ENCODE data around the gene ITFG2. TPM values are rescaled to one million over a fixed set of nuclear protein-coding genes. Genes with fewer than 3 reads are reported as not detected.

The ITFG2 gene
- total RNA-seq, 4 donors from 2014 or later = 34.5 to 45.0 (median 36.9) TPM

GRCh38 chr12:2824541-2824940, 12.1 kb downstream of the ITFG2 start:
- H3K27me3 ChIP-seq = no peaks in the 10 kb centered on the region
- WGBS, 2 donors = 44 to 45% methylated on average over 6 of the region's 6 CpGs
- H3K4me1 ChIP-seq = peaks cover 0 to 17% (median 0%) of the 10 kb centered on the region in 4 donors
- H3K4me3 ChIP-seq = no peak overlapping the region
- H3K27ac ChIP-seq = peak overlapping the region in 2 of 4 donors; percentile 58 to 73
- no peak for DNase-seq (ENCODE audit: low spot score in 2 of 2)
- no peaks in the 10 kb centered on the region for H3K9me3 ChIP-seq
- TF ChIP-seq CTCF (IDR thresholded peaks at IDR 0.05) (no peak), POLR2A (IDR thresholded peaks at IDR 0.05) (no peak), EP300 (IDR thresholded peaks at IDR 0.05) (no peak)
- H3K36me3 ChIP-seq = peaks cover 8 to 100% (median 24%) of the 10 kb centered on the region in 3 donors

DNA sequence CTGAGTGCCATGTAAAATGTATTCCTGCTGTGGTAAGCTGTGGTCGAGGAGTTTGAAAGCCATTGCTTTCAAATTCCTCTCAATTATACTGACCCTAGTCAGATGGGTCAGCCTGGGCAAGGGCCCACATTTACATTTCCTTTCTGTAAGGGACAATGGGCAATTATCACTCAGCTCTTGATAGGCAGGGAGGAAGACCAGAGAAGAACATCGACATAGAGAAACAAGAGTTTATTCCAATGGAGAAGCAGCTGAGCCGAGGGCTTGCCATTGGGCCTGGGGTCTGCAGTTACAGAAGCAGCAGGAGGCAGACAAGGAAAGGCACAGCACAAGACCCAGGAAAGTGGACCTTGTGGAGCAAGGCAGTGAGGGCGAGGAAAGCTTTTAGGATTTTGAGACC, 12.7 kb downstream of the ITFG2 start:
- 58 to 63% methylated on average over 4 of the region's 4 CpGs for whole genome bisulfite sequencing, 2 donors
- peak overlapping the region in 2 of 4 donors; percentile 58 to 73 for H3K27ac ChIP-seq
- no peak overlapping the region for H3K4me3 ChIP-seq
- H3K27me3 ChIP-seq = no peaks in the 10 kb centered on the region
- H3K4me1 ChIP-seq = peaks cover 0 to 17% (median 0%) of the 10 kb centered on the region in 4 donors
- no peak for DNase-seq (ENCODE audit: low spot score in 2 of 2)
- H3K36me3 ChIP-seq = peaks cover 8 to 100% (median 24%) of the 10 kb centered on the region in 3 donors
- H3K9me3 ChIP-seq = no peaks in the 10 kb centered on the region
- TF ChIP-seq POLR2A (IDR thresholded peaks at IDR 0.05) = no peak
- no peak for TF ChIP-seq CTCF (IDR thresholded peaks at IDR 0.05)
- no peak for TF ChIP-seq EP300 (IDR thresholded peaks at IDR 0.05)

DNA sequence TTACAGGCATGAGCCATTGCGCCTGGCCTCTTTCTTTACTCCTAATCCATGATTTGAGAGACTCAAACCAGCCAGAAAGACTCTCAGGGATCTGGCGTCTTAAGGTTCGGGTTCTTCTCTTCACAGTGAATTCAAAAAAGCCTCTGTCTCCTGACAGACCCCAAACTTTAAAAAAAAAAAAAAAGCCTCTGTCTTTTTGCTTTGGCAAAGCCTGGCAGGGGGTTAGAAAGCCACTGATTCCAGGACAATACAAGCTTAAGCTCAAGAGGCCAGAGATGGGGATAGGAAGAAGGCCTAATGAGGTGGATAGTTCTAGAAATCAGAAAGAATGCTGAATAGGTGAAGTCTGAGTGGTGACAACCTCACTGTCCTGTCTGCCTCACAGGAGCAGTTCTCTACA, 13.6 kb downstream of the ITFG2 start:
- H3K27ac ChIP-seq = peak overlapping the region in 2 of 4 donors; percentile 58 to 73
- 91 to 94% methylated on average over 3 of the region's 3 CpGs for WGBS, 2 donors
- no peaks in the 10 kb centered on the region for H3K27me3 ChIP-seq
- peaks cover 8 to 100% (median 21%) of the 10 kb centered on the region in 3 donors for H3K36me3 ChIP-seq
- no peak overlapping the region for H3K4me3 ChIP-seq
- TF ChIP-seq EP300 (IDR thresholded peaks at IDR 0.05) (no peak), CTCF (IDR thresholded peaks at IDR 0.05) (no peak), POLR2A (IDR thresholded peaks at IDR 0.05) (no peak)
- H3K9me3 ChIP-seq = no peaks in the 10 kb centered on the region
- DNase-seq (ENCODE audit: low spot score in 2 of 2) = no peak
- H3K4me1 ChIP-seq = peaks cover 0 to 17% (median 0%) of the 10 kb centered on the region in 4 donors

DNA sequence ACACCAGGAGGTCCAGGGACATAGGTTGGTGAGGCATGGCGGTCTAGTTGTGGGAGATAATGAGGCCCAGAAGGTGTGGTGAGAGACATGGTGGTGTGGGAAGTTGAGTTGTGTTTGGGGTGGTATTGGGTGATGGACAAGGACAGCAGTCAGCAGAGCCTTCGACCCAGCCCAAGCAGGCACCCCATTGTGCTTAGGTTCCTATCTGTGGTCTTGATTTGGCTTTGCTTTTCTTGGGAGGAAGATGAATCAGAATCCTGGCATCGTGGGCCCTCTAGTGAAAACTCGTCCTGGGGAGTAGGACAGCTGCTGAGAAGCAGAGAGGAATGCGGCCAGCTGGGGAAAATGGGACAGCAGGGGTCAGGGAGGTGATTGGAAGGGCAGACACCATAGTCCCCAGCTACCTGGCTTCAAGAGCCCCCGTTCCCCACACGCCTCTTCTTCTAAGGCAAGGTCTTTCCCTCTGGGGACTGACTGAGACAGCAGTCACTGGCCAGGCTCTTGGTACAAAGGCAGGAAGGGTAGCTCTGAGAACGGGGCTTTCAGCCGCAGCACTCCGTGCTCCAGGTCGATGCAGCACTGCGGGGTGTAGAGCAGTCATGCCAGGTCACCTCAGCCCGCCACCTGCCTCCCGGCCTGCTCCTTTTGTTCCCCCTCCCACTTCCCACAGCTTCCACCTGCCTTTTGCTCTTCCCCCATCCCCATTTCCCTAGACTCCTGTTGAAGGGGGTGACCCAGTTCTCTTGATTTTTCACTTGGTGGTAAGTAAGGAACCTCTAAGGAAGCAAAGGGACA, 14.4 kb downstream of the ITFG2 start:
- no peak overlapping the region for H3K27ac ChIP-seq
- DNase-seq (ENCODE audit: low spot score in 2 of 2) = no peak
- H3K9me3 ChIP-seq = no peaks in the 10 kb centered on the region
- peaks cover 8 to 100% (median 16%) of the 10 kb centered on the region in 3 donors for H3K36me3 ChIP-seq
- no peaks in the 10 kb centered on the region for H3K27me3 ChIP-seq
- WGBS, 2 donors = 81 to 83% methylated on average over 13 to 14 of the region's 14 CpGs
- no peak for TF ChIP-seq CTCF (IDR thresholded peaks at IDR 0.05)
- no peak for TF ChIP-seq EP300 (IDR thresholded peaks at IDR 0.05)
- no peak for TF ChIP-seq POLR2A (IDR thresholded peaks at IDR 0.05)
- H3K4me3 ChIP-seq = no peak overlapping the region
- peaks cover 0 to 17% (median 0%) of the 10 kb centered on the region in 4 donors for H3K4me1 ChIP-seq

DNA sequence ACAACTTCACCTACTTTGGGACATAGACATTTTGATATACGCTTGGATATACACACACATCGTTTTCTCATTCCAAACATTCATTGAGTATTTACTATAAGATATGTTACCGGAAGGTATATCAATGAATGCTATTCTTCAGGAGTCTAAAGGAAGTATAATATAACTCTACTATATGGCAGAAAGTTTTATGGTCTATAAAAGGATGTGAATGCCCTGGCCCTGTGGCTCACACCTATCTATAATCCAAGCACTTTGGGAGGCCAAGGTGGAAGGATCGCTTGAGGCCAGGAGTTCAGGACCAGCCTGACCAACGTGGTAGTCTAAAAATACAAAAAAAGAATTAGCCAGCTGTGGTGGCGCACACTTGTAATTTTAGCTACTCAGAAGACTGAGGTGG, 16.8 kb downstream of the ITFG2 start:
- Histone ChIP-seq H3K9me3 (no peaks in the 10 kb centered on the region), H3K4me3 (no peak overlapping the region), H3K4me1 (peaks cover 0 to 32% (median 6%) of the 10 kb centered on the region in 4 donors), H3K27me3 (no peaks in the 10 kb centered on the region), H3K36me3 (peaks cover 2 to 80% (median 7%) of the 10 kb centered on the region in 3 donors), H3K27ac (no peak overlapping the region)
- DNase-seq (ENCODE audit: low spot score in 2 of 2) = no peak
- no peak for TF ChIP-seq CTCF (IDR thresholded peaks at IDR 0.05)
- no peak for TF ChIP-seq POLR2A (IDR thresholded peaks at IDR 0.05)
- TF ChIP-seq EP300 (IDR thresholded peaks at IDR 0.05) = no peak
- WGBS, 2 donors = 90% methylated on average over 6 of the region's 6 CpGs
